ENCODE results near the gene DMPK.

GRCh38 chr19:45730368-45731288, 51.7 kb downstream of the DMPK start, which contains the start of gene FBXO46:
- TF ChIP-seq, protein P1, sequence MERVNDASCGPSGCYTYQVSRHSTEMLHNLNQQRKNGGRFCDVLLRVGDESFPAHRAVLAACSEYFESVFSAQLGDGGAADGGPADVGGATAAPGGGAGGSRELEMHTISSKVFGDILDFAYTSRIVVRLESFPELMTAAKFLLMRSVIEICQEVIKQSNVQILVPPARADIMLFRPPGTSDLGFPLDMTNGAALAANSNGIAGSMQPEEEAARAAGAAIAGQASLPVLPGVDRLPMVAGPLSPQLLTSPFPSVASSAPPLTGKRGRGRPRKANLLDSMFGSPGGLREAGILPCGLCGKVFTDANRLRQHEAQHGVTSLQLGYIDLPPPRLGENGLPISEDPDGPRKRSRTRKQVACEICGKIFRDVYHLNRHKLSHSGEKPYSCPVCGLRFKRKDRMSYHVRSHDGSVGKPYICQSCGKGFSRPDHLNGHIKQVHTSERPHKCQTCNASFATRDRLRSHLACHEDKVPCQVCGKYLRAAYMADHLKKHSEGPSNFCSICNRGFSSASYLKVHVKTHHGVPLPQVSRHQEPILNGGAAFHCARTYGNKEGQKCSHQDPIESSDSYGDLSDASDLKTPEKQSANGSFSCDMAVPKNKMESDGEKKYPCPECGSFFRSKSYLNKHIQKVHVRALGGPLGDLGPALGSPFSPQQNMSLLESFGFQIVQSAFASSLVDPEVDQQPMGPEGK (CRISPR knock-in tag; IDR thresholded peaks at IDR 0.05; ENCODE audit: borderline replicate concordance) = no peak
- no peak for TF ChIP-seq ESRRG (CRISPR knock-in tag; IDR thresholded peaks at IDR 0.05)
- no peak for TF ChIP-seq ZFP30 (CRISPR knock-in tag; IDR thresholded peaks at IDR 0.05)
- TF ChIP-seq ZFP3 (CRISPR knock-in tag; IDR thresholded peaks at IDR 0.05) = no peak
- TF ChIP-seq RARB (CRISPR knock-in tag; IDR thresholded peaks at IDR 0.05) = no peak
- no peak for TF ChIP-seq ZNF70 (CRISPR knock-in tag; IDR thresholded peaks at IDR 0.05)
- TF ChIP-seq OSR1 (CRISPR knock-in tag; IDR thresholded peaks at IDR 0.05) = no peak
- no peak for TF ChIP-seq ISL1 (CRISPR knock-in tag; IDR thresholded peaks at IDR 0.05)
- TF ChIP-seq GLIS3 (CRISPR knock-in tag; IDR thresholded peaks at IDR 0.05) = no peak
- no peak for TF ChIP-seq CSRNP3 (CRISPR knock-in tag; IDR thresholded peaks at IDR 0.05)
